HG03457 (cell line): Measurements from ENCODE around the gene XRCC4.
"Not testable (repeated sequence)": the region's sequence is repeated elsewhere in the genome, so short reads cannot be mapped to it uniquely, and the experiment has no call there.

ENCODE experiments used
- ATAC-seq: cut with Tn5 transposase; IDR thresholded peaks from one replicate; pipeline ENCODE4 v1.9.1; 2021; ENCODE audit warnings: moderate number of reproducible peaks; ENCODE audit not compliant: unreplicated experiment

Gene XRCC4

GRCh38 chr5:83341815-83342334 lies 264.5 kb downstream of the XRCC4 start:
- no peak for ATAC-seq

- no peak for ATAC-seq
Measured at GRCh38 chr5:83342465-83342864, 265.1 kb downstream of the XRCC4 start.

GRCh38 chr5:83343299-83343698 lies 266.0 kb downstream of the XRCC4 start:
- no peak for ATAC-seq

GRCh38 chr5:83345423-83345822 lies 268.1 kb downstream of the XRCC4 start:
- no peak for ATAC-seq

- ATAC-seq = no peak
Measured at GRCh38 chr5:83348281-83348780, 271.0 kb downstream of the XRCC4 start.

- ATAC-seq = no peak
Measured at GRCh38 chr5:83353231-83353630, 275.9 kb downstream of the XRCC4 start.

- no peak for ATAC-seq
Measured at GRCh38 chr5:83353774-83354173, 276.4 kb downstream of the XRCC4 start.

- ATAC-seq = no peak
Measured at GRCh38 chr5:83354958-83355357, 277.6 kb downstream of the XRCC4 start.

GRCh38 chr5:83355482-83356014 lies 278.2 kb downstream of the XRCC4 start:
- not testable (repeated sequence) for ATAC-seq

GRCh38 chr5:83357621-83358231 lies 280.4 kb downstream of the XRCC4 start:
- ATAC-seq = no peak

- no peak for ATAC-seq
Measured at GRCh38 chr5:83360573-83360972, 283.2 kb downstream of the XRCC4 start.

- ATAC-seq = no peak
Measured at GRCh38 chr5:83362526-83362925, 285.2 kb downstream of the XRCC4 start.

GRCh38 chr5:83363111-83363885 lies 286.0 kb downstream of the XRCC4 start:
- ATAC-seq = no peak

- ATAC-seq = no peak
Measured at GRCh38 chr5:83363886-83364275, 286.5 kb downstream of the XRCC4 start.

GRCh38 chr5:83364312-83365299 lies 287.3 kb downstream of the XRCC4 start:
- peak; percentile 61 for ATAC-seq

- ATAC-seq = peak; percentile 37
Measured at GRCh38 chr5:83368319-83368718, 291.0 kb downstream of the XRCC4 start.

GRCh38 chr5:83368835-83369234 lies 291.5 kb downstream of the XRCC4 start:
- ATAC-seq = peak; percentile 45

- ATAC-seq = no peak
Measured at GRCh38 chr5:83370957-83371356, 293.6 kb downstream of the XRCC4 start.

GRCh38 chr5:83371726-83372125 lies 294.4 kb downstream of the XRCC4 start:
- ATAC-seq = no peak

- ATAC-seq = no peak
Measured at GRCh38 chr5:83374547-83374946, 297.2 kb downstream of the XRCC4 start.
